Calu3 (cell line): ENCODE measurements around the gene TSEN2. TPM values are rescaled to one million over a fixed set of nuclear protein-coding genes. Genes with fewer than 3 reads are reported as not detected.

Experiments
- BruUV-seq: library from RNA; stranded (reverse); fragments of 400-500 nt; replicated peaks from 2 replicates; lab custom pipeline; 2021; lab: Mats Ljungman, UMichigan
- CTCF ChIA-PET: fragments of 300-600 bp; sonication (Branson Sonifier 250); formaldehyde crosslinking; loops from one replicate; lab custom pipeline; 2022; ENCODE audit warnings: antibody characterized with exemption; lab: Charles Lee
- DNase-seq: peaks from one replicate; pipeline ENCODE4 v3.0.0; 2022
- H3K27ac Mint-ChIP-seq: one replicate; pipeline ENCODE4 v1.8.0; 2022; ENCODE audit warnings: mixed read lengths; ENCODE audit not compliant: unreplicated experiment
- H3K27me3 Mint-ChIP-seq: one replicate; pipeline ENCODE4 v1.8.0; 2022; ENCODE audit warnings: mixed read lengths; ENCODE audit not compliant: unreplicated experiment
- H3K36me3 Mint-ChIP-seq: one replicate; pipeline ENCODE4 v1.8.0; 2022; ENCODE audit warnings: mild to moderate bottlenecking, moderate library complexity, mixed read lengths; ENCODE audit not compliant: insufficient read depth, unreplicated experiment
- H3K4me1 Mint-ChIP-seq: one replicate; pipeline ENCODE4 v1.8.0; 2022; ENCODE audit warnings: mild to moderate bottlenecking, low read depth, mixed read lengths; ENCODE audit not compliant: unreplicated experiment
- H3K4me3 Mint-ChIP-seq: one replicate; pipeline ENCODE4 v1.8.0; 2022; ENCODE audit warnings: mild to moderate bottlenecking, low read depth, moderate library complexity, mixed read lengths; ENCODE audit not compliant: unreplicated experiment
- H3K9me3 Mint-ChIP-seq: one replicate; pipeline ENCODE4 v1.8.0; 2022; ENCODE audit warnings: low read depth, mixed read lengths; ENCODE audit not compliant: unreplicated experiment
- CTCF ChIP-seq: fragments of 200-600 bp; IDR thresholded peaks from one replicate; pipeline ENCODE4 v1.8.0; 2022; ENCODE audit warnings: antibody characterized with exemption; ENCODE audit not compliant: unreplicated experiment
- intact Hi-C: fragments of 100-400 bp; cut with micrococcal nuclease; formaldehyde crosslinking; loops from one replicate; pipeline ENCODE4 v1.10.0; 2022; ENCODE audit not compliant: unreplicated experiment
- total RNA-seq: library from RNA; stranded (reverse); gene quantifications from 2 replicates; pipeline ENCODE4 v1.2.3, GENCODE V29; 2022

The TSEN2 gene
- total RNA-seq, 1 experiment from 2014 or later: 26.7 TPM

- Mint-ChIP-seq H3K4me1 (peaks cover 21% of the 10 kb centered on the region), H3K27me3 (no peaks in the 10 kb centered on the region), H3K4me3 (no peak overlapping the region), H3K36me3 (peaks cover 15% of the 10 kb centered on the region), H3K27ac (no peak overlapping the region), H3K9me3 (no peaks in the 10 kb centered on the region)
- no peak for DNase-seq
- intact Hi-C loops: no loop called here
- no TSS peak for BruUV-seq
- CTCF ChIA-PET: no interaction called here
- no peak for TF ChIP-seq CTCF
Observed at GRCh38 chr3:12561397-12561796, 77.1 kb downstream of the TSEN2 start.

- Mint-ChIP-seq H3K27ac (no peak overlapping the region), H3K4me3 (no peak overlapping the region)
Observed at GRCh38 chr3:12562451-12562850, 78.2 kb downstream of the TSEN2 start.

GRCh38 chr3:12566976-12567375, 82.7 kb downstream of the TSEN2 start:
- BruUV-seq: no TSS peak
- Mint-ChIP-seq H3K27ac (no peak overlapping the region), H3K9me3 (no peaks in the 10 kb centered on the region), H3K27me3 (no peaks in the 10 kb centered on the region), H3K4me3 (no peak overlapping the region), H3K36me3 (peaks cover 22% of the 10 kb centered on the region), H3K4me1 (peaks cover 9% of the 10 kb centered on the region)
- CTCF ChIA-PET: no interaction called here
- DNase-seq: no peak
- no peak for TF ChIP-seq CTCF
- intact Hi-C loops: no loop called here

More at GRCh38 chr3:12562451-12562850, 78.2 kb downstream of the TSEN2 start:
- H3K27me3 Mint-ChIP-seq: no peaks in the 10 kb centered on the region
- no peaks in the 10 kb centered on the region for H3K9me3 Mint-ChIP-seq
- CTCF ChIA-PET: no interaction called here
- H3K36me3 Mint-ChIP-seq: peaks cover 4% of the 10 kb centered on the region
- BruUV-seq: no TSS peak
- no peak for DNase-seq
- intact Hi-C loops: no loop called here
- TF ChIP-seq CTCF: no peak
- peaks cover 18% of the 10 kb centered on the region for H3K4me1 Mint-ChIP-seq

- Mint-ChIP-seq H3K4me1 (no peaks in the 10 kb centered on the region), H3K36me3 (peaks cover 36% of the 10 kb centered on the region), H3K9me3 (no peaks in the 10 kb centered on the region), H3K4me3 (no peak overlapping the region), H3K27ac (no peak overlapping the region), H3K27me3 (no peaks in the 10 kb centered on the region)
- TF ChIP-seq CTCF: no peak
- intact Hi-C loops: no loop called here
- CTCF ChIA-PET: interaction anchor here (0.6 kb wide), 1 partner anchor 298 kb away, joined by 4 read pairs; no protein-coding TSS in a partner anchor
- BruUV-seq: no TSS peak
- DNase-seq: no peak
Observed at GRCh38 chr3:12568747-12569146, 84.5 kb downstream of the TSEN2 start.
